Thoracic aorta (tissue), 2 donors: ENCODE data around the gene SLC36A3. TPM values are rescaled to one million over a fixed set of nuclear protein-coding genes. Genes with fewer than 3 reads are reported as not detected.

Experiments
- ATAC-seq: fragments of 150-250 bp; one replicate; pipeline ENCODE4 v1.8.0; 2017; ENCODE audit warnings: low read depth; ENCODE audit not compliant: insufficient number of reproducible peaks, low FRiP score
- DNase-seq: peaks from one replicate; pipeline ENCODE4 v3.0.0-alpha.2; 2020; ENCODE audit warnings: low spot score
- H3K27ac ChIP-seq, 2 donors: fragments of 200-600 bp; sonication (generic); 1 replicate in 1 of 2; 2 replicates in 1 of 2; pipeline ENCODE4 v1.5.1; 2016; ENCODE audit warnings: mild to moderate bottlenecking in 2 of 2, moderate library complexity in 2 of 2
- H3K27me3 ChIP-seq: fragments of 200-600 bp; sonication (generic); replicated peaks from 2 replicates; pipeline ENCODE4 v1.6.0; 2016; ENCODE audit warnings: mild to moderate bottlenecking; ENCODE audit not compliant: insufficient read depth
- H3K36me3 ChIP-seq: fragments of 200-600 bp; sonication (generic); one replicate; pipeline ENCODE4 v1.5.1; 2016
- H3K4me1 ChIP-seq, 2 donors: fragments of 200-600 bp; sonication (generic); 1 replicate in 1 of 2; 2 replicates in 1 of 2; pipeline versions ENCODE4 v1.5.1 to v1.6.0; 2016; ENCODE audit warnings: low read depth in 2 of 2, mild to moderate bottlenecking in 1 of 2; ENCODE audit not compliant: control insufficient read depth in 1 of 2
- H3K4me3 ChIP-seq: fragments of 200-600 bp; sonication (generic); 2 replicates; pipeline ENCODE4 v1.5.1; 2016; ENCODE audit warnings: mild to moderate bottlenecking
- H3K9me3 ChIP-seq: fragments of 200-600 bp; sonication (generic); 2 replicates; pipeline ENCODE4 v1.5.1; 2016
- CTCF ChIP-seq: fragments of 200-600 bp; sonication (generic); IDR thresholded peaks from one replicate; pipeline ENCODE4 v1.5.1; 2019; ENCODE audit warnings: antibody characterized with exemption
- total RNA-seq, 2 donors: library from RNA; depleted of rRNA; stranded (reverse); fragments of >200 nt; gene quantifications; one replicate each; pipeline versions ENCODE4 v1.1.0 to v1.2.3, GENCODE V29; 2016

The SLC36A3 gene
- total RNA-seq, 2 donors from 2014 or later: not detected

DNA sequence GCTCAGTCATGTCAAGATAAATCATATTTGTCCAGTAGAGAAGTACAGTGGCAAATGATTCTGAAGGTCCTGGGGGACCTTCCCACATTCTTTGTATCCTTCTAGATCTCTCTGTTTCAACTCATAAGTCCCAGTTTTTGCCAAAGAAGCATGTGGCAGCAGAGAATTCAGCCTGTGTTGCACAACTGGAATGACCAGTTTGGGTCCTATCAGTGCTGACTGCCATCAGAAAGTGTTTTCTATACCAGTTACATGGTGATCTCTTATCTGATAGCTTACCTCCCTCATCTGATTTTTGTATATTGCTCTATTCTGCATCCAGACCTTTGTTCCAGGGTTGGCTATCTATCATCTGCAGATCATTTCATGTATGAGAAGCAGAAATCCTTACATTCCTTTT, 28.9 kb downstream of the SLC36A3 start:
- no peak for ATAC-seq
- Histone ChIP-seq H3K36me3 (no peaks in the 10 kb centered on the region), H3K9me3 (no peaks in the 10 kb centered on the region), H3K27ac (no peak overlapping the region), H3K27me3 (no peaks in the 10 kb centered on the region), H3K4me1 (no peaks in the 10 kb centered on the region), H3K4me3 (no peak overlapping the region)
- DNase-seq: no peak
- no peak for TF ChIP-seq CTCF

DNA sequence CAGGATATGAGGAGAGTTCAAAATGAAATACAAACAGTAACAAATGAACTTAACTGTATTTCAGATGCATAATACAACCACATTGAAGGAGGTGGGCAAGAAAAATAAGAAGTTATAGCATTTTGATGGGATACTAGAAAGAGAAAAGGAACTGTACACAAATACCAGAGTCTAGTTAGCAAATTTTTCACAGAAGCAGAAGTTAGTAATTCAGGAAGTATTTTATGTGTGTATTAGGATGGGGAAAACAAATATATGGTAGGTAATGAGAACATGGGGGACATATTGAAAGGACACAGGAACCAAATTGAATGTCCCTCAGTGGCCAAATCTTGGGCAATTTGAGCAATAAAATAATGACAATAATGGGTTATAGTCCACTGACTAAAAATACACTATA, 32.2 kb downstream of the SLC36A3 start:
- no peaks in the 10 kb centered on the region for H3K9me3 ChIP-seq
- ATAC-seq (no peak), DNase-seq (no peak)
- TF ChIP-seq CTCF: no peak
- no peaks in the 10 kb centered on the region for H3K4me1 ChIP-seq
- no peak overlapping the region for H3K27ac ChIP-seq
- H3K27me3 ChIP-seq: no peaks in the 10 kb centered on the region
- H3K4me3 ChIP-seq: no peak overlapping the region
- peaks cover 13% of the 10 kb centered on the region for H3K36me3 ChIP-seq

GRCh38 chr5:151270599-151270998, 33.0 kb downstream of the SLC36A3 start:
- ATAC-seq: no peak
- no peaks in the 10 kb centered on the region for H3K9me3 ChIP-seq
- no peak overlapping the region for H3K4me3 ChIP-seq
- no peak overlapping the region for H3K27ac ChIP-seq
- H3K36me3 ChIP-seq: peaks cover 13% of the 10 kb centered on the region
- DNase-seq: no peak
- no peak for TF ChIP-seq CTCF
- no peaks in the 10 kb centered on the region for H3K27me3 ChIP-seq
- H3K4me1 ChIP-seq: no peaks in the 10 kb centered on the region

DNA sequence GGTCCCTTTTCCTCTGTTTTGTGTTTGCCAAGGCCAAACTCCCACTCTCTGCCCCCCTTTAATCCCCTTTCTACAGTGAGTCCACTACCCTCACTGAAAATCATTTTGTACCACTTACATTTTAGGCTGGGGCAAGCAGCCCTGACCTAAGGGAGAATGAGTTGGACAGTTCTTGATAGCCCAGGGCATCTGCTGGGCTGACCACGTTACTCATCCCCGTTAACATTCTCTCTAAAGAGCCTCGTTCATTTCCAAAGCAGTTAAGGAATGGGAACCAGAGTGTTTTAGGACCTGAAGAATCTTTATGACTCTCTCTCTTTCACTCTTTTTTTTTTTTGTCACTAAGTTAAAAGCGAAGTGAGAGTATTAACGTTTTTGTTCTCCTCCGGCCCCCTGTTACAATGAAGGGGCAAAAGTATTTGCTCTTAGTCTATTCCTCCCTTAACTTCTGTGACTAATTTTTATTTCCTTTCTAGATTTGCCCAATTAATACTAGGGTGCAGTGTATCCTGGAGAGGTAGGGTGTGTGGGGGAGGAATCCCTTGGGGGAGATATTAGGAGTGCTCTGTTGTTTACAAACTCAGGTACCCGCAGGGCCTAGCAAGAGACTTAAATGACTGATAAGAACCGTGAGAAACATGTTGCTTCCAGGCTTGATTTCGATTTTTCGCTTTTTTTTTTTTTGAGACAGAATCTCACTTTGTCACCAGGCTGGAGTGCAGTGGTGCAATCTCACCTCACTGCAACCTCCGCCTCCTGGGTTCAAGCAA, 35.9 kb downstream of the SLC36A3 start:
- Histone ChIP-seq H3K27ac (no peak overlapping the region), H3K36me3 (peaks cover 14% of the 10 kb centered on the region), H3K27me3 (no peaks in the 10 kb centered on the region), H3K4me1 (no peaks in the 10 kb centered on the region), H3K4me3 (no peak overlapping the region), H3K9me3 (no peaks in the 10 kb centered on the region)
- TF ChIP-seq CTCF: no peak
- ATAC-seq: no peak
- no peak for DNase-seq

GRCh38 chr5:151264113-151264512, 39.5 kb downstream of the SLC36A3 start:
- H3K4me1 ChIP-seq: no peaks in the 10 kb centered on the region
- ATAC-seq (no peak), DNase-seq (no peak)
- H3K27ac ChIP-seq: no peak overlapping the region
- H3K27me3 ChIP-seq: no peaks in the 10 kb centered on the region
- no peak overlapping the region for H3K4me3 ChIP-seq
- H3K9me3 ChIP-seq: no peaks in the 10 kb centered on the region
- TF ChIP-seq CTCF: no peak
- peaks cover 25% of the 10 kb centered on the region for H3K36me3 ChIP-seq
